Measurements from ENCODE around the gene ZDHHC23. TPM values are rescaled to one million over a fixed set of nuclear protein-coding genes. Genes with fewer than 3 reads are reported as not detected.

Gene ZDHHC23
- total RNA-seq, 6 experiments from 2014 or later, result 7.0 to 14.6 (median 9.9) TPM

- no peak overlapping the region for H3K27ac ChIP-seq
- 60% methylated on average over 2 of the region's 8 CpGs for WGBS (ENCODE audit: insufficient coverage, low coverage, low lambda C conversion rate, missing lambda C conversion rate)
- intact Hi-C loops (cut with DNase I), result no loop called here
- peaks cover 0 to 29% (median 0%) of the 10 kb centered on the region in 4 donors for H3K36me3 ChIP-seq
- no peaks in the 10 kb centered on the region for H3K4me1 ChIP-seq
- no peak for TF ChIP-seq CTCF (IDR thresholded peaks at IDR 0.05)
- TF ChIP-seq POLR2A (IDR thresholded peaks at IDR 0.05), result no peak
- no peak overlapping the region for H3K4me3 ChIP-seq
- ATAC-seq (no peak), DNase-seq (no peak)
- no peaks in the 10 kb centered on the region for H3K9me3 ChIP-seq
- no peaks in the 10 kb centered on the region for H3K27me3 ChIP-seq
Observed at GRCh38 chr3:113954091-113954685, 6.4 kb downstream of the ZDHHC23 start.

GRCh38 chr3:113963879-113964278 is 16.1 kb downstream of the ZDHHC23 start:
- peaks cover 0 to 12% (median 0%) of the 10 kb centered on the region in 4 donors for H3K36me3 ChIP-seq
- no peak for TF ChIP-seq POLR2A (IDR thresholded peaks at IDR 0.05)
- no peak for TF ChIP-seq CTCF (IDR thresholded peaks at IDR 0.05)
- no peaks in the 10 kb centered on the region for H3K9me3 ChIP-seq
- WGBS (ENCODE audit: insufficient coverage, low coverage, low lambda C conversion rate, missing lambda C conversion rate), result 94% methylated on average over 3 of the region's 3 CpGs
- H3K4me1 ChIP-seq, result no peaks in the 10 kb centered on the region
- no peaks in the 10 kb centered on the region for H3K27me3 ChIP-seq
- intact Hi-C loops (cut with DNase I), result no loop called here
- H3K4me3 ChIP-seq, result no peak overlapping the region
- H3K27ac ChIP-seq, result no peak overlapping the region
- ATAC-seq, result no peak
- no peak for DNase-seq

GRCh38 chr3:113966172-113966571 is 18.4 kb downstream of the ZDHHC23 start:
- ATAC-seq, result no peak
- H3K9me3 ChIP-seq, result no peaks in the 10 kb centered on the region
- H3K27me3 ChIP-seq, result no peaks in the 10 kb centered on the region
- no peak for TF ChIP-seq CTCF (IDR thresholded peaks at IDR 0.05)
- no peak for TF ChIP-seq POLR2A (IDR thresholded peaks at IDR 0.05)
- H3K4me3 ChIP-seq, result no peak overlapping the region
- WGBS (ENCODE audit: insufficient coverage, low coverage, low lambda C conversion rate, missing lambda C conversion rate), result no CpG with 5 or more reads among the region's 2 CpGs
- H3K36me3 ChIP-seq, result no peaks in the 10 kb centered on the region
- H3K4me1 ChIP-seq, result peaks cover 0 to 8% (median 3%) of the 10 kb centered on the region in 4 donors
- no peak overlapping the region for H3K27ac ChIP-seq
- intact Hi-C loops (cut with DNase I), result no loop called here
- no peak for DNase-seq

GRCh38 chr3:113968986-113969385 is 21.2 kb downstream of the ZDHHC23 start:
- H3K4me3 ChIP-seq, result no peak overlapping the region
- no peaks in the 10 kb centered on the region for H3K36me3 ChIP-seq
- H3K9me3 ChIP-seq, result peaks cover 0 to 9% (median under 1%) of the 10 kb centered on the region in 4 donors
- TF ChIP-seq CTCF (IDR thresholded peaks at IDR 0.05) (no peak), POLR2A (IDR thresholded peaks at IDR 0.05) (no peak)
- intact Hi-C loops (cut with DNase I), result no loop called here
- peak in 1 of 3 donors; percentile 56 for DNase-seq
- no peaks in the 10 kb centered on the region for H3K27me3 ChIP-seq
- 32% methylated on average over 2 of the region's 2 CpGs for WGBS (ENCODE audit: insufficient coverage, low coverage, low lambda C conversion rate, missing lambda C conversion rate)
- H3K27ac ChIP-seq, result no peak overlapping the region
- peak; percentile 94 to 99 (median 98) for ATAC-seq
- H3K4me1 ChIP-seq, result peaks cover 0 to 8% (median 3%) of the 10 kb centered on the region in 4 donors
